Breast epithelium (tissue), 4 donors: Measurements from ENCODE around the gene SYCE3. TPM values are rescaled to one million over a fixed set of nuclear protein-coding genes. Genes with fewer than 3 reads are reported as not detected.
A peak's percentile ranks its signal among the peaks of the same experiment; 100 is the strongest.

Experiments
- DNase-seq, 2 donors: peaks; one replicate each; pipeline ENCODE4 v3.0.0-alpha.2; 2019; ENCODE audit warnings: low spot score in 2 of 2
- H3K27ac ChIP-seq, 2 donors: fragments of 200-600 bp; sonication (generic) in 1 of 2; one replicate each; pipeline ENCODE4 v1.5.1; 2016 to 2019; ENCODE audit warnings: mild to moderate bottlenecking in 1 of 2
- H3K27me3 ChIP-seq, 2 donors: fragments of 200-600 bp; sonication (generic) in 1 of 2; one replicate each; pipeline versions ENCODE4 v1.5.1 to v1.6.0; 2017 to 2019; ENCODE audit warnings: control low read depth in 1 of 2, mild to moderate bottlenecking in 1 of 2
- H3K36me3 ChIP-seq: fragments of 200-600 bp; one replicate; pipeline ENCODE4 v1.5.1; 2019
- H3K4me1 ChIP-seq, 2 donors: fragments of 200-600 bp; sonication (generic); one replicate each; pipeline ENCODE4 v1.5.1; 2016 to 2019; ENCODE audit warnings: control low read depth in 1 of 2
- H3K4me3 ChIP-seq, 3 donors: fragments of 200-600 bp; sonication (generic); 1 replicate in 2 of 3; 2 replicates in 1 of 3; pipeline ENCODE4 v1.5.1; 2016 to 2019; ENCODE audit warnings: mild to moderate bottlenecking in 3 of 3, moderate library complexity in 2 of 3
- H3K9me3 ChIP-seq, 2 donors: fragments of 200-600 bp; sonication (generic) in 1 of 2; one replicate each; pipeline ENCODE4 v1.5.1; 2016 to 2019; ENCODE audit warnings: control low read depth in 1 of 2
- POLR2A ChIP-seq: fragments of 450-650 bp; IDR thresholded peaks from one replicate; pipeline ENCODE4 v1.6.1; 2016; ENCODE audit warnings: antibody characterized with exemption, mild to moderate bottlenecking, moderate library complexity
- POLR2AphosphoS5 ChIP-seq, 3 donors: sonication (generic); formaldehyde crosslinking; IDR thresholded peaks; one replicate each; pipeline ENCODE4 v1.6.1; 2017; ENCODE audit warnings: antibody characterized with exemption in 3 of 3
- intact Hi-C: fragments of 100-400 bp; cut with DNase I; formaldehyde crosslinking; loops from one replicate; pipeline ENCODE4 v1.15.1; 2023; ENCODE audit warnings: low total_unique reads
- total RNA-seq, 3 donors: library from RNA; depleted of rRNA; stranded (reverse); fragments of >200 nt; gene quantifications; one replicate each; pipeline ENCODE4 v1.1.0, GENCODE V29; 2016
- TF ChIP-seq, protein P1 (sequence below), 3 donors: fragments of 450-650 bp; IDR thresholded peaks; one replicate each; pipeline ENCODE4 v1.5.1; 2016 to 2017; ENCODE audit warnings: antibody characterized with exemption in 3 of 3, mild to moderate bottlenecking in 3 of 3, moderate library complexity in 3 of 3

SYCE3 gene
- total RNA-seq, 3 donors from 2014 or later = not detected

DNA sequence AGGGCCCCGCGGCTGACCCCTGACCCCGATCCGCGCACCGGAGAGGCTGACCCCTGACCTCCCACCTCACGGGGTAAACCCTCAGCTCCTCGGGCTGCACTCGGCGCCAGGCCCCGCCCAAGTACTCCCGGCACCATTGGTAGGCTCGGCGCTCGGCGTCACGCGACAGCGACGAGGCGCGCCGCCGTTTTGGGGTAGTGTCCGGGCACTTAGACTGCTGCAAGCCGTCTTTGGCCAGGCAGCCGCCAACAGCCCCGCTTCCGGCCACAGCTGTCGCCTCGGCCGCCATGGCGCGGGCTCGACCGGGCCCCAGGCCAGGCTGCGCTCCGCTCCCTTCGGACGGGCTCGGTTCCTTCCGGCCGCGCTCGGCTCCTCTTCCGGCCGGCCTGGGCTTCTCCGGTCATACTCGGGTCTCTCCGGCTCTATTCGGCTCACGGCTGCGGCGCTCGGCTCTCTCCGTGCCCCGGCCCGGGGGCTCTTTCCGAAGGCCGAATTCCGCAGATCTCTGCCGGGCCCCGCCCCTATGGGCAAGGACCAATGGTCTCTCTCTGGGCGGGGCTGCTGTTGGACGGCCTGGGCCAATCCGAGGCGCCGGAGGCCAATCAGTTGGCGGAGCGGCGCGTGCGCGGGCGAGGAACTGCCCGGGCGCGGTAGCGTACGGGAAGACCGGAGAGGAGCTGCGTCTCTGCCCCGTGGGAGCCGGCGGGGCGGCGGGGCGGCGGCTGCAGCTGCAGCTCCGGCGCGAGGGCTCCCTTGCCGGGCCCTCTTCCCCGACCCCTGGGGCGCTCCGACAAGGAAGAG is 20.0 kb upstream of the SYCE3 start, which contains the start of gene CHKB:
Gene CHKB (minus strand): TSS at position 357 of the 801 bp plus-strand sequence. CDS start 68 bp downstream, at position 289.
- TF ChIP-seq POLR2A (peak; percentile 69), POLR2AphosphoS5 (IDR thresholded peaks at IDR 0.05) (peak; percentile 60 to 75 (median 73))
- TF ChIP-seq, protein P1, sequence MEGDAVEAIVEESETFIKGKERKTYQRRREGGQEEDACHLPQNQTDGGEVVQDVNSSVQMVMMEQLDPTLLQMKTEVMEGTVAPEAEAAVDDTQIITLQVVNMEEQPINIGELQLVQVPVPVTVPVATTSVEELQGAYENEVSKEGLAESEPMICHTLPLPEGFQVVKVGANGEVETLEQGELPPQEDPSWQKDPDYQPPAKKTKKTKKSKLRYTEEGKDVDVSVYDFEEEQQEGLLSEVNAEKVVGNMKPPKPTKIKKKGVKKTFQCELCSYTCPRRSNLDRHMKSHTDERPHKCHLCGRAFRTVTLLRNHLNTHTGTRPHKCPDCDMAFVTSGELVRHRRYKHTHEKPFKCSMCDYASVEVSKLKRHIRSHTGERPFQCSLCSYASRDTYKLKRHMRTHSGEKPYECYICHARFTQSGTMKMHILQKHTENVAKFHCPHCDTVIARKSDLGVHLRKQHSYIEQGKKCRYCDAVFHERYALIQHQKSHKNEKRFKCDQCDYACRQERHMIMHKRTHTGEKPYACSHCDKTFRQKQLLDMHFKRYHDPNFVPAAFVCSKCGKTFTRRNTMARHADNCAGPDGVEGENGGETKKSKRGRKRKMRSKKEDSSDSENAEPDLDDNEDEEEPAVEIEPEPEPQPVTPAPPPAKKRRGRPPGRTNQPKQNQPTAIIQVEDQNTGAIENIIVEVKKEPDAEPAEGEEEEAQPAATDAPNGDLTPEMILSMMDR (IDR thresholded peaks at IDR 0.05) = no peak
- intact Hi-C loops = loop anchor here (5.0 kb wide), 1 partner anchor 55 kb away; the partner anchor contains the start of gene SCO2
- peak; percentile 98 for DNase-seq
- Histone ChIP-seq H3K4me1 (peaks cover 0 to 8% of the 10 kb centered on the region in 2 donors), H3K27ac (peak within 1 kb of the TSS; percentile 95 to 97), H3K36me3 (no peaks in the 10 kb centered on the region), H3K4me3 (peak within 1 kb of the TSS; percentile 75 to 86 (median 83)), H3K27me3 (no peaks in the 10 kb centered on the region), H3K9me3 (no peaks in the 10 kb centered on the region)

DNA sequence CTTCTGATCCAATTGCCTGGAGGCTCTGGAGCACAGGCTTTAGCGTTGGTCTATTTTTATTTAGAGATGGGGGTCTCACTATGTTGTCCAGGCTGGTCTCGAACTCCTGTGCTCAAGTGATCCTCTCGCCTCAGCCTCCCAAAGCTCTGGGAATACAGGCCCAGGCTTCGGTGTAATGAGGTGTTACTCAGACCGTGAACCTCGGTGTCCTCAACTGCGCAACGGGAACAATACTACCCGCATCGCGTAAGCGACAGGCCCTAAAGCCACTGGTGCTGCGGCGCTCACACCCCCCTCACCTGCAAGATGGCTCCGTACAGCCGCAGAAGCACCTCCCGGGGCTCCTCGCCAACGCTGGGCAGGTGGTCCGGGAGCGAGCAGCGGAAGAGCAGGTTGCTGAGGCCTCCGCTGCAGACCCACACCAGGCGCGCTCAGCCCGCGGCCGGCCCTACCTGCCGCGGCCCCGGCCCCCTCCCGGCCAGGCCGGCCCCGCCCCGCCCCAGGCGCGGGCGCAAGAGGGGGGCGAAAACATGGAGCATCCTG is 19.3 kb upstream of the SYCE3 start:
- Histone ChIP-seq H3K36me3 (no peaks in the 10 kb centered on the region), H3K4me1 (peaks cover 0 to 8% of the 10 kb centered on the region in 2 donors), H3K4me3 (peak overlapping the region; percentile 75 to 86 (median 83)), H3K9me3 (no peaks in the 10 kb centered on the region), H3K27ac (peak overlapping the region; percentile 95 to 97), H3K27me3 (no peaks in the 10 kb centered on the region)
- DNase-seq = no peak
- no peak for TF ChIP-seq POLR2AphosphoS5 (IDR thresholded peaks at IDR 0.05)
- TF ChIP-seq POLR2A = no peak
- TF ChIP-seq, protein P1 (IDR thresholded peaks at IDR 0.05) = no peak
- intact Hi-C loops = loop anchor here (5.0 kb wide), 1 partner anchor 55 kb away; the partner anchor contains the start of gene SCO2

DNA sequence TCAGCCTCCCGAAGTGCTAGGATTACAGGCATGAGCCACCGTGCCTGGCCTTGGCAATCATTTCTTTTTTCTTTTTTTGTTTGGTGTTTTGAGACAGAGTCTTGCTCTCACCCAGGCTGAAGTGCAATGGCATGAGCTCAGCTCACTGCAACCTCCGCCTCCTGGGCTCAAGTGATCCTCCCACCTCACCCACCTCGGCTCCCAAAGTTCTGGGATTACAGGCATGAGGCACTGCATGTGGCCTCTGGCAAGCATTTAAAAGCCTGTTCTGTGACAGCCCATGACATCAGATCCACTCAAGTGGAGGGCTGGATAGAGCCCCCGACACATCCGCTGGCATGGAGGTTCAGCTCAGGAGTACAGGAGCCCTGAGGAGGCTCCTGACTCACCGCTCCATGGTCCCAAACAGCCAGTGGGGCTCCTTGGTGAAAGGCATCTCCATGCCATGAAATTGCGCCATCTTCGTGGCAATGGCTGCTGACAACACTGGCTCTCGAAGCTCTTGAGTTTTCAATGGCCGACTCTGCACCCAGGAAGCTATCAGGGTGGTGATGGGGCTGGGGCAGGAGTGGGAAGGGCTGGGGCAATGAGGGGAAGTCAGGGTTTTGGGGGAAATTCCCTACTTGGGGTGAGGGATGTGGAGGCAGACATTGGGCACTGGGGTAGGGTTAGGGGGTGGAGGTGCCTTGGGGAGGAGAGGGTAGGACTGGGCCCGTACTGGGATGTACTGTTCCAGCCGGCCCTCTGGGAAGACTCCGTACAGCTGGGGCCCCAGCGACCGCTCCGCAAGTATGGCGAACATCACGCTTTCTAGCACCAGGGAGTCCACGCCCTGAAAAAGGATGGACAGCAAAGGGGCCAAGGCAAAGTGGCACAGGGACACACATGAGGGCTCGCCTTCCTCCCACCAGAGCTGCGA is 18.6 kb upstream of the SYCE3 start:
- intact Hi-C loops = loop anchor here (5.0 kb wide), 1 partner anchor 54 kb away; the partner anchor contains the start of gene SCO2

DNA sequence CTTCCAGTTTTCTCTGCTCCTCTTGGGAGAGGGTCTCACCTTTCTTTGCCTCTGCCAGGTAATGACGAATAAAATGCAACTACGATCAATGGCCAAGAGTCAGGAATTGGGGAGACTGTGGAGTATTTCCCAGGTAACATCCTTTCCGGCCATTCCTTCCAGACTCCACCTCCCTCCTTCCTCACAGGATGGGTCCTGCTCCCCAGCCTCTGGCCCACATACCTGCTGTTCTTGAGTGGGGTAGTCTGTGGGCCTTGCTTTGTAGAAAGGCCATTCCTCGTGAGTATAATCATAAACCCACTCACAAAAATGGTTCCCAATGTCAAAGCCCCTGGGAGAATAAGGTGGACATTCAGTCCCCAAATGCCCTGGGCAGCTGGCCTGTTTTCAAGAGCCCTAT is 17.0 kb upstream of the SYCE3 start:
- no peak overlapping the region for H3K27ac ChIP-seq
- H3K9me3 ChIP-seq = no peaks in the 10 kb centered on the region
- no peak for TF ChIP-seq POLR2A
- no peak for TF ChIP-seq POLR2AphosphoS5 (IDR thresholded peaks at IDR 0.05)
- peaks cover 0 to 8% of the 10 kb centered on the region in 2 donors for H3K4me1 ChIP-seq
- no peak for DNase-seq
- H3K4me3 ChIP-seq = no peak overlapping the region
- intact Hi-C loops = loop anchor here (5.0 kb wide), 1 partner anchor 52 kb away; the partner anchor contains the start of gene SCO2
- no peaks in the 10 kb centered on the region for H3K27me3 ChIP-seq
- H3K36me3 ChIP-seq = no peaks in the 10 kb centered on the region

More for the DNA sequence above, 18.6 kb upstream of the SYCE3 start:
- Histone ChIP-seq H3K9me3 (no peaks in the 10 kb centered on the region), H3K4me3 (peak overlapping the region; percentile 75 to 86 (median 83)), H3K36me3 (no peaks in the 10 kb centered on the region), H3K4me1 (peaks cover 0 to 8% of the 10 kb centered on the region in 2 donors), H3K27me3 (no peaks in the 10 kb centered on the region), H3K27ac (peak overlapping the region in 1 of 2 donors; percentile 95)
- TF ChIP-seq, protein P1 (IDR thresholded peaks at IDR 0.05) = no peak
- no peak for TF ChIP-seq POLR2AphosphoS5 (IDR thresholded peaks at IDR 0.05)
- no peak for TF ChIP-seq POLR2A
- DNase-seq = no peak

DNA sequence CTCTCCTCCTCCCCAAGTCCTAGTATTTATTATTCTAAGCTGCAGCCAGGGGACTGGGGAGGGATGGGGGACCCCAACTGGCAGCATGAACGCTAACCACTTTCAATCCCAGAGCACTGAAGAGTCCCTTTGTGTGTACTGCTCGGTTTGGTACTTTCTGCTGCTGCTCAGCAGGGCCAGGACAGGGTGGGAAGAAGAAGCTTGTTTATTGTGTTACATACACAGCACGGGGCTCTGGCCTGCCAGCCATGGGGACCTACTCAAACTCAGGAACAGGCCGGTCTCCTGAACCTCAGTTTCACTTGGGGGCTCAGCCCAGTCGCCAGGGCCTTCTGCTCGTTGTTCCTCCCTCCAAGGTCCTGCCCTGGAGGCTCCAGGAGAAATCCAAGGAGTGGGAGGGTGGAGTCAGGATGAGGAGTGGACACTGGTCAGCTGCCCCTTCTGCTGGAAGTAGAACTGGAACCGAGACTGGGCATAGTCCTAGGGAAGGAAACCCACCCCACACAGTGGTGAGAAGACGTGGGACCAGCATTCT is 16.1 kb upstream of the SYCE3 start:
- Histone ChIP-seq H3K27me3 (no peaks in the 10 kb centered on the region), H3K9me3 (no peaks in the 10 kb centered on the region), H3K4me3 (no peak overlapping the region), H3K36me3 (no peaks in the 10 kb centered on the region), H3K27ac (no peak overlapping the region), H3K4me1 (peaks cover 0 to 8% of the 10 kb centered on the region in 2 donors)
- intact Hi-C loops = no loop called here
- TF ChIP-seq, protein P1 (IDR thresholded peaks at IDR 0.05) = no peak
- TF ChIP-seq POLR2AphosphoS5 (IDR thresholded peaks at IDR 0.05) = no peak
- TF ChIP-seq POLR2A = no peak
- DNase-seq = no peak
